ENCODE results near the gene S100A14.

DNA sequence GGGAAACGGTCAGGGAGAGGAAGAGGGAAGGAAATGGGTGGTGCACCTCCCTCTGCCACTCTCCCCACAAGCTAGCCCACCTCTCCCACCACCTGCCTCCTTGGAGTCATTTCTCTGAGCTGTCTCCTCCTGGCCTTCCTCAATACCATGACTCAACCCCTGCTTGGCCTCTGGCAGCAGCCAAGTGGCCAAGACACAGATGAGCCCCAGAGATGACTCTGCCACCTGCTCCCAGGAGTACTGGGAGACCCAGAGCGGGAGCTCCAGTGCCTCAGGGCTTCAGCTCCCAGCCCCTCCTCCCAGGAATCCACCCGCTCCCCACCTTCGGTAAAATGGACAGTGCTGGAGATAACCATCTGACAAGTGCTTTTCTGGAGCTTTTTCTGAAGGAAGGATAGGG is 5.8 kb downstream of the S100A14 start:
- TF ChIP-seq POLR2A (IDR thresholded peaks at IDR 0.05) (peak in 1 of 2 donors; percentile 36), CTCF (IDR thresholded peaks at IDR 0.05) (no peak)

All from Peyer's patch (tissue), 4 donors.